A549 treated with DMSO at 1 μM for 4 hours (cell line): Measurements from ENCODE around the gene CHI3L1. TPM values are rescaled to one million over a fixed set of nuclear protein-coding genes. Genes with fewer than 3 reads are reported as not detected.

Experiments used
- total RNA-seq: library from RNA; stranded (reverse); fragments of 200-300 nt; extraction: Qiagen RNA extraction; gene quantifications from 5 replicates; pipeline ENCODE4 v1.2.3, GENCODE V29; 2022; ENCODE audit warnings: low read depth

Gene CHI3L1
- total RNA-seq, result not detected in 5 replicates

GRCh38 chr1:203186446-203187303 lies at the start of gene CHI3L1:
TSS of gene CHI3L1 (minus strand) at chr1:203186704. CDS start at chr1:203186623, 81 bp downstream.

GRCh38 chr1:203229471-203230135 lies 43.1 kb upstream of the CHI3L1 start, which contains the start of gene CHIT1:
TSS of gene CHIT1 (minus strand) at chr1:203229673. CDS start at chr1:203229636, 37 bp downstream.

GRCh38 chr1:203175237-203175826 lies 11.2 kb downstream of the CHI3L1 start, which contains the start of gene MYBPH:
TSS of gene MYBPH (minus strand) at chr1:203175826. CDS start at chr1:203175755, 71 bp downstream.

Other genes starting within 250 kb of the CHI3L1 start
- gene ADIPOR1, start 228.4 kb downstream of the CHI3L1 start, total RNA-seq, result 59.5 to 72.0 TPM (median 71.2 TPM) in 5 replicates
- gene CYB5R1, start 219.4 kb downstream of the CHI3L1 start, total RNA-seq, result 20.9 to 24.3 TPM (median 21.7 TPM) in 5 replicates
- gene TMEM183A, start 179.3 kb downstream of the CHI3L1 start, total RNA-seq, result 47.8 to 54.5 TPM (median 50.0 TPM) in 5 replicates
- 0.21 to 0.74 TPM (median 0.40 TPM) in 5 replicates for gene PPFIA4, start 160.2 kb downstream of the CHI3L1 start, total RNA-seq
- gene MYOG, start 100.7 kb downstream of the CHI3L1 start, total RNA-seq, result not detected in 5 replicates
- 0.62 to 1.5 TPM (median 1.3 TPM) in 5 replicates for gene ADORA1, start 59.0 kb downstream of the CHI3L1 start, total RNA-seq
- not detected in 5 replicates for gene MYBPH, start 10.9 kb downstream of the CHI3L1 start, total RNA-seq
- gene CHIT1, start 43.0 kb upstream of the CHI3L1 start, total RNA-seq, result not detected in 5 replicates
- gene BTG2, start 118.8 kb upstream of the CHI3L1 start, total RNA-seq, result 9.3 to 17.7 TPM (median 13.2 TPM) in 5 replicates
- 0.09 TPM in 1 of 5 replicates, not detected in the others for gene FMOD, start 164.4 kb upstream of the CHI3L1 start, total RNA-seq